ENCODE data around the gene ABI1.

- no peak for TF ChIP-seq CTCF (IDR thresholded peaks at IDR 0.05; ENCODE audit: low read length)
- TF ChIP-seq EZH2 (IDR thresholded peaks at IDR 0.05; ENCODE audit: borderline replicate concordance, low read length), result no peak
Measured at GRCh38 chr10:26824015-26824690, 36.6 kb downstream of the ABI1 start.
